AG09319 (cell line): ENCODE data around the gene DCAF5.

Experiments used
- DNase-seq: peaks from one replicate; pipeline ENCODE4 v3.0.0-alpha.2; 2010; ENCODE audit warnings: low read depth; ENCODE audit errors: extremely low read depth
- TF ChIP-seq, protein P1 (sequence below): IDR thresholded peaks from 2 replicates; pipeline ENCODE4 v1.5.1; 2011; ENCODE audit warnings: low read depth, mild to moderate bottlenecking, inconsistent platforms, low read length, moderate library complexity

DCAF5 gene

DNA sequence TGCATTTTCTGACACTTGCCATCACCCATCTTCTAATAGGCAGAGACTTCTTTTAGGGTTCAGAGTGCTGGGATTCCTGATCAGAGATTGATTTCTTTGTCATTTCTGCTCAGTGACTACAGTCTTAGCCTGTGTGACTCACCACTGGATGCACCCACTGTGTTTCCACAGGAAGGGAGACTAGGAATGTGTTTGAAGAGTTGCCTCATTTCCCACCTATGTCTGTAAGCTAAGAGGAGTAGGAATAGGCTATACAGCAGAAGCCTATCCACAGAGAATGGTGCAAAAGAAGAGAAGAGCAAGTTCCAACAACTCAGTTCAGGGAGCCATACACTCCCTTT, 113.7 kb downstream of the DCAF5 start:
- no peak for DNase-seq

DNA sequence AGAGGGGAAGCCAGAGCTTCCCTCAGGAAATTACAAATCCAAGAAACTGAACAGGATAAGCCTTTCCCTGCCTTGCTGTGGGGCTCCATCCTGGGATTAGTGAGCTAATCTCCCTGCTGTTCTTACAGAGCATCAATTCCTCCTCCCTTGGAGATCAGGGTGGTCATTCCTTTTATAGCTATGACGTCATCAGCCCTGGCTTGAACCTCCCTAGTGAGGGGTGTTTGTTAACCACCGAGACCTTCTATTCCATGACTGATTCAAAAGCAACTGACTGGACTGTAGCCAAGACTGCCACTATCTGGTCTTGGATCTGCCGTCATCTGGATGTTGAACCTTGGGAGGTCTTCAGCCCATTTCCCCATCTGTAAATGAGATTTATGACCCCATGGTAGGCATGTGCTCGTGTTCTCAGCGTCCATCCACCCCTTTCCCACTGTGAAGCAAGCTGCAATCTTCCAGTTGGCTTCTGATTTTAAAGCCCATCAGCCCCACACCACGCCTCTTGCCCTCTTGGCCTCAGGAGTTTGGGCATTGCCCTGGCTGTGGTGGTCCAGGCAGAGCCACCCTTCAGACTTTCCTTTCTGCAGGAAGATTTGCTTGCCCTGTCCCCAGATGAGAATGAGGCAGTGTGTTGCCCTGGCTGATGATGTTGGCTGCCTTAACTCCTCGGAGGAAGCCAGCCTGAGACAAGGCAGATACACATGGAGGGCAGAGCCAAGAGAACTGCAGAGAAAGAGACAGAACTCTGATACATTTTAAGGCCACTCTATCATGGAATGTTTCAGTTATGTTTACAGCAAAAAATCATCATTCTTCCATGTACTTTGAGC, 114.2 kb downstream of the DCAF5 start:
- TF ChIP-seq, protein P1, sequence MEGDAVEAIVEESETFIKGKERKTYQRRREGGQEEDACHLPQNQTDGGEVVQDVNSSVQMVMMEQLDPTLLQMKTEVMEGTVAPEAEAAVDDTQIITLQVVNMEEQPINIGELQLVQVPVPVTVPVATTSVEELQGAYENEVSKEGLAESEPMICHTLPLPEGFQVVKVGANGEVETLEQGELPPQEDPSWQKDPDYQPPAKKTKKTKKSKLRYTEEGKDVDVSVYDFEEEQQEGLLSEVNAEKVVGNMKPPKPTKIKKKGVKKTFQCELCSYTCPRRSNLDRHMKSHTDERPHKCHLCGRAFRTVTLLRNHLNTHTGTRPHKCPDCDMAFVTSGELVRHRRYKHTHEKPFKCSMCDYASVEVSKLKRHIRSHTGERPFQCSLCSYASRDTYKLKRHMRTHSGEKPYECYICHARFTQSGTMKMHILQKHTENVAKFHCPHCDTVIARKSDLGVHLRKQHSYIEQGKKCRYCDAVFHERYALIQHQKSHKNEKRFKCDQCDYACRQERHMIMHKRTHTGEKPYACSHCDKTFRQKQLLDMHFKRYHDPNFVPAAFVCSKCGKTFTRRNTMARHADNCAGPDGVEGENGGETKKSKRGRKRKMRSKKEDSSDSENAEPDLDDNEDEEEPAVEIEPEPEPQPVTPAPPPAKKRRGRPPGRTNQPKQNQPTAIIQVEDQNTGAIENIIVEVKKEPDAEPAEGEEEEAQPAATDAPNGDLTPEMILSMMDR: no peak
- no peak for DNase-seq

More for the DNA sequence above, 113.7 kb downstream of the DCAF5 start:
- TF ChIP-seq, protein P1: no peak

DNA sequence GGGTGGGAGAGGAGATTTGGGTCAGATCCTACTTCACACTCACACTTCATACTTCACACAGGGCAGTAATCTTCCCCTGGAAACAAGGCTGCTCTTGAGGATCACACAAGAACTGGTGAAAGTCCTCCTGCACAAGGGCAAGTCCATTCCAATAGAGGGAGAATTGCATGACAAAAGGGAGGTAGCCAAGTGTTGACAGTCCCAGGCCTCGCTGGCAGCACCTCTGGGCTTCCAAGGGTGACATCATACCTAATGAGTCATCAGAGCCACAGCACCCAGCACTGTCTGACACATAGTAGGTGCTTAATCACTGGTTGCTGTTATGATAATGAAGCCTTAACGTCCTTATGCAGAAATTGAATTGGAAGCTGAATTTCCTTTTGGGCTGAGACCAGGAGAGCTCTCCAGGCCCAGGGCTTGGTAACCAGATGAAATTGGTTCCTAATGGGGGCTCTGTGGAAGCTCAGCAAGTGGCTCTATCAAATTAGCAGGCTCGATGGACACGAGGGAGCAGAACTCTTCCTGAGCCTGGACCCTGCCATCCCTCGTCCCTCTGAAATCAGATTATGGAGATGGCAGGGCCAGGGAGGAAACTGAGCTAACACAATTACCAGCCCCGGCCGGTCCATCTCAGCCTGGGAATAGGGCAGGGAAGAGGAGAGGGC, 115.0 kb downstream of the DCAF5 start:
- TF ChIP-seq, protein P1: no peak
- no peak for DNase-seq

DNA sequence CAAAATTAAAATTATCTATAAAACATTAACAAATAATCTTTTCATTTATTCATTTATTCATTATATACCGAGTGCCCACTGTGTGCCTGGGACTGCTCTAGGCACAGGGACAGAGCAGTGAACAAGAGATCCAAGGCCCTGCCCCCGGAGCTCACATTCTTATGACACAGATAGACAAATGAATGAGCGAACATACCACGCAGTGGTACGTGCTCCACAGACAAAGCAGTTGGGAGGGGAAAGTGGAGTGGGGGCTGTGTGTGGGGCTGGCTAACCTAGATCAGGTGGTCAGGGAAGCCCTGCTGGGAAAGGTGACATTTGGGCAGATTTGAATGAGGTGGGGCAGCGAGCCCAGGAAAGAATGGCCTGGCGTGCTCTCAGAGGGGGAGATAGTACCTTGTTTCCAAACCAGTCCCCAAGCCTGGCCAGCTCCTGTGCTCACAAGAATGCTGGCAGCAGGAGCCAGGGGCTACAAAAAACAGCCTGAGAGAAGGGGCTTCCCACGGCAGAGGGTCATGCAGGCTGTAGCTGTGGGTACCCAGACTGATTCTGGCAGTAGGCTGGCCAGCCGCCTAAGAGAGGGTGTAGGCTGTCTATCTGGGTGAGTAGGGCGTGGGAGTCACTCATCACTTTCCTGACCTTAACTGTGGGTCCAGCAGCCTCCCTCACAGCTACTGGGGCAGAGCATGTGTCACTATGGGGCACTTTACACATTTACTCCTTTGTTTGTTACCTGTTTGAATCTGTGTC, 116.0 kb downstream of the DCAF5 start:
- TF ChIP-seq, protein P1: no peak
- no peak for DNase-seq

DNA sequence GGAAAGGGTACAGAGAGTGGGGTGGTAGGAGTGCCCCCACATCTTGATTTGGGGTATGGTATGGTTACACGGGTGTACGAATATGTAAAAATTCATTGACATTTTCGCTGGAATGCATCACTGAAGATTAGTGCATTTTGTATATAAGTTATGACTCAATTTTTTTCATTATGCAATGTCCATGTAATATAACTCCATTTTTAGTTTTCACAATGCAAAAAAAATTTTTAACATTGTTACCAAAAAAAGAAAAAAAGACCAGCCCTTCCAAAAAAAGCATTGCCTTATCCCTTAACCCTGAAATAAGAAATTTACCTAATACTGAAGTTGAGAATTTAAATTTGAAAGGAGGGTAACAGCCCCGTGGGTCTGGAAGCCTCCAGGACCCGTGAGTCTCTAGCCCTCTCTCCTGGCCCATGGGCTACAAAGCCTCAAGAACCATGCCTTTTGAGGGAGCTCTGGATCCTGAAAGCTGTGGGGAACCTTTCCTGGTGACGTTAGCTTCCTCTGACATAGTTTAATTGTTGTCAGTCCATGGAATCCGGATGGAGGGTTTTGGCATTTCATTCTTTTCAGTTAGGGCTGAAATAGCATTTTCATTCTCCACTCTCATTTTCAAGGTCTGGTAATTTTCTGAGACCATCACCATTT, 118.2 kb downstream of the DCAF5 start:
- DNase-seq: no peak
- TF ChIP-seq, protein P1: peak; percentile 3

DNA sequence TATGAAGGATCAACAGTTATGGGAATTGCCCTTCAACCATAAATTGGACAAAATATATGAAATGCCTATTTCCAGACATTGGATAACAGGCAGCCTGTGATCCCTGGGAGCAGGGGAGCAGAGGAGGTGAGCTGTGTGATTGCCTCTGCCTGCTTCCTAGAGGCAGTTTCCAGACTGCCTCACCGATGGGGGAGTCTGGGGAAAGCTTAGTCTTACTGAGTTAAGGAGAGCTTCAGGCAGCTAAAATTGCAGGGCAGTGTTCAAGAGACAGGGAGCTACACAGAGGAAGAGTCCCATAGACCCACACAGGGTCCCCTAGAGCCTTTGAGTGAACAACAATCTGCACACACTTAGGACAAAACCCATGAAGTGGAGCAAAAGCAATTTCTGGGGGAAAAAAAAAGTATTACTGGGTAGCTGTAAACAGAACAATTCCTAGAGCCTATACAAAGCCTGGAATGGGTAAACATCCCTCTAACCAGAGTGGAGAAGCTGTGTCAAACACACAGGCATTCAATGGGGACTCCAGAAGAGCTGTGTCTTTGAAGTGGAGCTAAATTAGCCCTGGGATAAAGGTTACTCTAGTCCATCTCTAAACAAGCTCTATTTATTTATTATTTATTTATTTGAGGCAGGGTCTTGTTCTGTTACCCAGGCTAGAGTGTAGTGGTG, 125.5 kb downstream of the DCAF5 start:
- TF ChIP-seq, protein P1: no peak
- no peak for DNase-seq
